NCI-H82 treated with DMSO at 0.1 percent for 48 hours (cell line): ENCODE results near the gene CFD.
"Not testable (repeated sequence)": the region's sequence is repeated elsewhere in the genome, so short reads cannot be mapped to it uniquely, and the experiment has no call there.

Experiments
- DNase-seq: peaks from one replicate; lab custom pipeline; 2025; ENCODE audit not compliant: unreplicated experiment; lab: John Stamatoyannopoulos, UW

Gene CFD

DNA sequence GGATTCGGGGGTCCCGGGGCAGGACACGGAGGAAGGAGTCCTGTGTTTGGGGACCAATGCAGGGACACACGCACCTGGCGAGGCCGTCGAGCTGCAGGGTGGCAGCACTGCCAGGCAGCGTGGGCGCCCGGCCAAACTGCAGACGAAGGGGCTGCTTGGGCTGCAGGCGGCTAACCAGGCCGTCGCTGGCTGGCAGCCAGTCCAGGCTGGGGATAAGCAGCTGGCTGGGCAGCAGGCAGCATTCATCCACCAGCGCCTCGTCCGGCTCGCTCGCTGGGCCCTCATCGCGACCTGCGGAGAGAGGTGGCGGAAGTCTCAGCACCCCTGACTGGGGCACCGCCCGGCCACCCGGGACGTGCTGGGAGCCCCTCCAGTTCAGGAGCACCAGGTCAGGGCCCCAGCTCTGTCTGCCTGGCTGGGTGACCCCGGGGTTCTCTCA is 11.5 kb downstream of the CFD start:
- no peak for DNase-seq

DNA sequence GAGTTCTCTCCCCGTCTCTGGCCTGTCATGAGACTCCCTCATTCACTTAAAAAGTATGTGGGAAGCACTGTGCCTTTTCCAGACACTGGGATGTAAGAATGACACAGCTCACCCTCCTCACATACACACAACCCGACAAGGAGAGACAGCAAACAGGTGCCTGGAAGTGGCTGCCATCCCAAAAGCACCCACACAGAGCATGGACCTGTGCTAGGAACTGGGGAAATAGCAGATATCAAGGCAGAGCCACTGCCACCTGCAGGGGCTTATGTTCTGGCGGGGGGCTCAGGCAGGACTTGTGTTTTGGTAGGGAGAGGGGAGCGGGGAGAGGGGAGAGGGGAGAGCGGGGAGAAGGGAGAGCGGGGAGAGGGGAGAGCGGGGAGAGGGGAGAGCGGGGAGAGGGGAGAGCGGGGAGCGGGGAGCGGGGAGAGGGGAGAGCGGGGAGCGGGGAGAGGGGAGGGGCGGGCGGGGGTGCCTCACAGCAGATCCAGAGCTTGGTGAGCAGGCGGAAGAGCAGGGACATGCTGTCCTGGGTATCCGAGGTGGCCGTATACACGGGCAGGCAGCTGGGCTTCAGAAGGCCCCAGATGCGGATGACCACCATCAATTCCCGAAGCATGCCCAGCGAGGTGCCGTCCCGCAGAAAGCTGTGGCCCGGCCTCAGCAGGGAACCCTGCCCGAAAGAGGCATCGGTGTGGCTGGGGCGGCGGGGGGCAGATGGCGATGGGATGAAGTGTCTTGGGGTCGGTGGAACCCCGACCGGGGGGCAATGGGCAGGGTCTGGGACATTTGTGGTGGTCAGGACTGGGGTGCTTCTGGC is 12.2 kb downstream of the CFD start:
- DNase-seq, result no peak

DNA sequence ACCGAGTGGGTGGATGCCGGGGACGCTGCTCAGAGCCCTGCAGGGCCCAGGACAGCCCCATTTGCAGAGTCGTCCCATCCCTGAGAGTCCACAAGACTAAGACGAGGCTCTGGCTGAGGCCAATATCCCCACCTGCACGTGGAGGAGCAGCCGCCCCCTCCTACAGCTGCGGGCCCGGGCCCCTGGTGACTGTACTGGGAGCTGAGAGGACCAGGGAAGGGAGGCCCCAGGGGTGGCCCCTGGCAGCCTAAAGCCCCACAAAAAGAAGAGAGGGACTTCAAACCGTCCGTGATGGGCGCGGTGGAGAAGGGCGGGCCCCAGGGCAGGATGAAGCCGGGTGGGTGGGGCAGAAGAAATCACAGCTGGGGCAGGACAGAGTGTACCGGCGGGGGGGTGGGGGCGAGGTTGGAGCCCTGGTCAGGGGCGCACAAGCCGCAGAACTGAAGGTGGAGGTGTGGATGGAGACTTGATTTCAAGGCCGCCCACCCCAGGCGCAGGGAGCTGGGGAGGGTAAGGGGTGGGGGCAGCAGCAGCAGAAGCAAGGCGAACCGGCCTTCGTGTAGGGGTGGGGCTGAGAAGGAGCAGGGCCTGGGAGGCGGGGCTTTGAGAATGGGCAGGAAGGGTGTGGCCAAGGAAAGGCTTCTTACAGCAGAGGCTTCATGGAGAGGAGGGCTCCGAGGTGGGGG is 12.9 kb downstream of the CFD start:
- DNase-seq, result peak; percentile 58

DNA sequence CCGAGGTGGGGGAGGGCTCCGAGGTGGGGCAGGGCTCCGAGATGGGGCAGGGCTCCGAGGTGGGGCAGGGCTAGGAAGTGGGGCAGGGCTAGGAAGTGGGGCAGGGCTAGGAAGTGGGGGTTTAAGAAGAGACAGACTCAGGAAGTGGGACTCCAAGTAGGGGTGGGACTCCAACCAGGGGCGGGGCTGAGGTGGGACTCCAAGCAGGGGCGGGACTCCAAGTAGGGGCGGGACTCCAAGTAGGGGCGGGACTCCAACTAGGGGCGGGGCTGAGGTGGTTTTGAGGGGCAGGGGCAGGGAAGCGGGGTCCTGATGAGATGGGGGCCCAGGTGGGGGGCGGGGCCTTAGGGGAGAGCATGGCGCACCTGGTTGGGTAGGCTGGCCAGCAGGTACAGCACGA is 13.6 kb downstream of the CFD start:
- peak; percentile 16 for DNase-seq

DNA sequence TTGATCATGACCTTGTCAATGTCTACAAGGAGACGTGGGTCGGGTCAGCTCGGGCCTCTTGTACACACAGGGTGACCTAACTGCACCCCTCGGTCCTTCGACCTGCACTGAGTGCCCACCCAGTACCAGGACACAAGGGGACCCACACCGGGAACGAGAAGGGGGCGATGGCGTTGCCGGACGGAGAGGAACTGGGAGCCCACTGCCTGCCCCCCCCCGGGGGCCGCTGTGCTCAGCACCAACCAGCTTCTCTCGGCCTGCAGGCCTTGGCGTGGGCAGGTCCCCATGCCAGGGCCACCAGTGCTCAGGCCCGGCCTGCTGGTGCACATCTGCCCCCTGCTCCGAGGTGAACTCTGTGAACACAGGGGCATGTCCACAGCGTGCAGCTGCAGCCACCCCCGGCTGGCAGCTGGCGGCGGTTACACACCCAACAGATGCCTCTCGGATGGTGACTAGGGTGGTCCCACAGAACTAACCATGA is 14.1 kb downstream of the CFD start:
- no peak for DNase-seq

DNA sequence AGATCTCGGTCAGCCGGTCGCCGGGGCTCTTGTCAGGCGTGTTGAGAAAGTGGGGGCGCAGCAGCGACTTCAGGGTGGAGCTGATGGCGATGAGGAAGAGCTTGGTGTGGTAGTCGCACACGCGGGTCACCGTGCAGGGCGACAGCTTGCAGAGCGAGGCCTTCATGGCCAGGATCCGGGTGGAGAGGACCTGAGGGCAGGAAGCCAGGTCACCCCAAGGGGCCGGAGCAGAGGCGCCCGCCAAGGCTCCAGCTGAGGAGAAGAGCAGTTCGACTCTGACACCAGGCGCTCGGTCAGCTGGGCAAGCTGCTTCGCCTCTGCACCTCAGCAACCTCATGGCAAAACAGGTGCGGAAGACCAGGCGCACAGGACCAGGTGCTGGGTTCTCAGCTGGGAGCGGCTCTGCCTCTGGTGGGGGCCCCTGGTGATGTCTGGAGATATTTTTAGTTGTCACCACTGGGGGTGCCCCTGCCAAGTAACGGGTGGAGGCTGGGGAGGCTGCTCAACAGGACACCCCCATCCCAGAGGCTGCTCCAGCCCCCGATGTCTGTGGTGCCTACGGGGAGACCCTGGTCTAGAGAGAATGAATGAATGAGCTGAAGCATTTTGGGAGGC is 15.9 kb downstream of the CFD start:
- no peak for DNase-seq

DNA sequence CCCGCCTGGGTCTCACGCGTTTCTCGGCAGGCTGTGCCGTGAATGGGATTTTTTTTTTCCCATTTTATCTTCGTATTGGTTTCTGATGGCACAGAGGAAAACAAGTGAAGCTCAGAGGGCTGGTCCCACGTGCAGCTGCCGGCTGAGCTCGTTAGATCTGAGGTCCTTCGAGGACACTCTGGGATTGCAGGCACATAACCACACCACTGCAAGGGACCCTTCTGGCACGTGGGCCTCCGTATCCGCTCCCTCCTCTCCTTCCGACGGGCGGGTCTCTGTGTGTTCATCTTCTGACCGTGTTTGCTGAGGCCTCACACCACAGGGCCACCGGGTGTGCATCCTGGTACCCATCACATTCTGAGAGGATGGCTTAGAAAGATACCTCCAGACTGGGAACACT is 16.6 kb downstream of the CFD start:
- no peak for DNase-seq

DNA sequence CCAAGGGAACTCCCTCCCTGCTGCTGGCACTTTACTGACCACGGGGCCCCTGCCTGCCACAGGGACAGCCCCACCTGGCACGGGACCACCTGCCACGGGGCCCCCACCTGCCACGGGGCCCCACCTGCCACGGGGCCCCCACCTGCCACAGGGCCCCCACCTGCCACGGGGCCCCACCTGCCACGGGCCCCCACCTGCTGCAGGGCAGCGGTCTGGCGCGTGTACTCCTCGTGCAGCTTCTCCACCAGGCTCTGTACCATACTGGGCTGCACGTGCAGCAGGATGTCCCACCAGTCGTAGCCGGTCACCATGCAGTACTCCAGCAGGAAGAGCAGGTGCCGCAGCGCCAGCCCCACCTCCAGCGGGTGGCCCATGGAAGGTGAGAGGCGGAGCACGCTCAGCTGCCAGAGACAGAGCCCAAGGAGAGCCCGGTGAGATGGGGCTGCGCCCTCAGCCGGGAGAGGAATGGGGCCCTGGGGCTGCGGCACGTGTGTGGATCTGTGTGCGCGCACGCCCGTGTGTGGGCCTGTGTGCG is 17.4 kb downstream of the CFD start:
- no peak for DNase-seq

DNA sequence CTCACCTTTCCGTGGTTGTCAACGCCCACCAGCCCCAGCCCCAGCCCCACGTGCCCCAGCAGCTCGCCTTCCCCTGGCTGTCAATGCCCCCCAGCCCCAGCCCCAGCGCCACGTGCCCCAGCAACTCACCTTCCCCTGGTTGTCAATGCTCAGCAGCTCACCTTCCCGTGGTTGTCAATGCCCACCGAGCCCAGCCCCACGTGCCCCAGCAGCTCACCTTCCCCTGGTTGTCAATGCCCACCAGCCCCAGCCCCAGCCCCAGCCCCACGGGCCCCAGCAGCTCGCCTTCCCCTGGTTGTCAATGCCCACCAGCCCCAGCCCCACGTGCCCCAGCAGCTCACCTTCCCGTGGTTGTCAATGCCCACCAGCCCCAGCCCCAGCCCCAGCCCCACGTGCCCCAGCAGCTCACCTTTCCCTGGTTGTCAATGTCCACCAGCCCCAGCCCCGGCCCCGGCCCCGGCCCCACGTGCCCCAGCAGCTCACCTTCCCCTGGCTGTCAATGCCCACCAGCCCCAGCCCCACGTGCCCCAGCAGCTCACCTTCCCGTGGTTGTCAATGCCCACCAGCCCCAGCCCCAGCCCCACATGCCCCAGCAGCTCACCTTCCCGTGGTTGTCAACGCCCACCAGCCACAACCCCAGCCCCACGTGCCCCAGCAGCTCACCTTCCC is 18.7 kb downstream of the CFD start:
- DNase-seq, result not testable (repeated sequence)

DNA sequence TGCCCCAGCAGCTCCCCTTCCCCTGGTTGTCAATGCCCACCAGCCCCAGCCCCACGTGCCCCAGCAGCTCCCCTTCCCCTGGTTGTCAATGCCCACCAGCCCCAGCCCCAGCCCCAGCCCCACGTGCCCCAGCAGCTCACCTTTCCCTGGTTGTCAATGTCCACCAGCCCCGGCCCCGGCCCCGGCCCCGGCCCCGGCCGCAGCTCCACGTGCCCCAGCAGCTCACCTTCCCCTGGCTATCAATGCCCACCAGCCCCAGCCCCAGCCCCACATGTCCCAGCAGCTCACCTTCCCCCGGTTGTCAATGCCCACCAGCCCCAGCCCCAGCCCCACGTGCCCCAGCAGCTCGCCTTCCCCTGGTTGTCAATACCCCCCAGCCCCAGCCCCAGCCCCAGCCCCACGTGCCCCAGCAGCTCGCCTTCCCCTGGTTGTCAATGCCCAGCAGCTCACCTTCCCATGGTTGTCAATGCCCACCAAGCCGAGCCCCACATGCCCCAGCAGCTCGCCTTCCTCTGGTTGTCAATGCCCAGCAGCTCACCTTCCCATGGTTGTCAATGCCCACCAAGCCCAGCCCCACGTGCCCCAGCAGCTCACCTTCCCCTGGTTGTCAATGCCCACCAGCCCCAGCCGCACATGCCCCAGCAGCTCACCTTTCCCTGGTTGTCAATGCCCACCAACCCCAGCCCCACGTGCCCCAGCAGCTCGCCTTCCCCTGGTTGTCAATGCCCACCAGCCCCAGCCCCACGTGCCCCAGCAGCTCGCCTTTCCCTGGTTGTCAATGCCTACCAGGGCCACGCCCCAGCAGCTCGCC is 19.5 kb downstream of the CFD start:
- not testable (repeated sequence) for DNase-seq

DNA sequence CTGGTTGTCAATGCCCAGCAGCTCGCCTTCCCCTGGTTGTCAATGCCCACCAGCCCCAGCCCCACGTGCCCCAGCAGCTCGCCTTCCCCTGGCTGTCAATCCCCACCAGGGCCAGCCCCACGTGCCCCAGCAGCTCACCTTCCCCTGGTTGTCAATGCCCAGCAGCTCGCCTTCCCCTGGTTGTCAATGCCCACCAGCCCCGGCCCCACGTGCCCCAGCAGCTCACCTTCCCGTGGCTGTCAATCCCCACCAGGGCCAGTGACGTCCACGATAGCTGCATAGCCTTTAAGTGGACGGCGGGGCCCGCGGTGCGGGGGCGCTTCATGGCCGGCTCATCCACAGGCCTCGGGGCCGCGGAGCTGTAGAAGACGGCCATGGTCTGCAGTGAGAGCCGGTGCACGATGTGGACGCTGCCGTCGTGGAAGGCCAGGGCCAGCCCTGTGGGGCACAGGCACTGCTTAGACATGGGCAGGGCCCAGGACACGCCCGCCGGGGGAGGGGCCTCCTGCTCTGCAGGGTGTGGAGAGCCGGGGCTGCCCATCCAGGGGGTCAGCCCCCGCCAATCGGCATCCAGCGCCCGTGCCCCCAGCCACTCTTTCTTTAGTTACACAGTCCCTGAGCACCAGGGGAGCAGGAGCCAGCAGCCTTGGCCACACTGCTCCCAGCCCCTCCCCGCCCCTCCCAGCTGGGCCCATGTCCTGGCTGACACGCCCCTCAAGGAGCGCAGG is 20.4 kb downstream of the CFD start:
- DNase-seq, result no peak

DNA sequence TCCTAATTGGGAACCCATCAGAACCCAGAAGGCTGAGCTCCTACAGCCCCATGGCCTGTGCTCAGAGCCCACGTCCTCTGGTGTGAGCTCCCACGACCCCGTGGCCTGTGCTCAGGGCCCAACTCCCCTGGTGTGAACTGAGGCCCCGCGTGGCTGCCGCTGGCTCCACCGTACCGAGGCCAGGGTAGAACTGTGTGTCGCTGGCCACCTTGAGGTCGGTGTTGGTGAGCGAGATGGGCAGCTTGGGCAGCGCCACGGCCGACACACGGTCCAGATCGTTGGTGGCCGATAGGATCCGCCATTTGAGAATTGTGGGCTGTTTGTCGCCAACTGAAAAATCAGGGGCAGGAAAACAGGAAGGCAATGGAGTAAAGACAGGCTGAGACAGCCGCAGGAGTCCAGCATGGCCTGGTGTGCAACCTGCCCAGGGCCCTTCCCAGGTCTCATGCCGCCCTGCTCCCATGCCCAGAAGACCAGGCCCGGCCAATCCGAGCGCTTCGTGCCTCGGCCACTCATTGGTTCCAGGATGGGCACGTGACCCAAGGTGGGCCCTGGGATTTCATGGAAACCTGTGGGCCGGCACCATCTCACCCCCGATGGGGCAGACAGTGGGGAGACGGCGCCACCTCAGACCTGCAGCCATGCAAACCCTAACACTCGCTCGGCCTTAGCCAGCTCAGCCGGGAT is 22.1 kb downstream of the CFD start:
- DNase-seq, result no peak

DNA sequence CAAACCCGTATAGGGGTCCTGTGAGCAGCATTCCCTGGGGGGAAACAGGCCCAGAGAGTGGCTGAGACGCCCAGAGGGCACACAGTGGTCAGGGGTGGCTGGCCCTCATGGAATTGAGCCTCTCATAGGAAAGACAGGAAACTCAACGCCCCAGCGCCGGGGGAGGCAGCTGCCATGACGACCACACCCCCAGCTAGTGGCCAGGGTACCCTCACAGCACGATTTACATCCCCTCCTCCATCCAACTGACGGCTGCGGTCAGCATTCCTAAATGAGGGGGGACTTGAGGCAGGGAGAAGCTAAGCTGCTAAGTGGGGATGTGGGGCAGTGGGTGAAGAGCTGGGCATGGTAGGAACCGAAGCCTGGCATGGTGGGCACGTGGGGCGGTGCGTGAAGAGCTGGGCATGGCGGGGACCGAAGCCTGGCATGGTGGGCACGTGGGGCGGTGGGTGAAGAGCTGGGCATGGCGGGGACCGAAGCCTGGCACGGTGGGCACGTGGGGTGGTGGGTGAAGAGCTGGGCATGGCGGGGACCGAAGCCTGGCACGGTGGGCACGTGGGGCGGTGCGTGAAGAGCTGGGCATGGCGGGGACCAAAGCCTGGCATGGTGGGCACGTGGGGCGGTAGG is 23.5 kb downstream of the CFD start:
- no peak for DNase-seq

DNA sequence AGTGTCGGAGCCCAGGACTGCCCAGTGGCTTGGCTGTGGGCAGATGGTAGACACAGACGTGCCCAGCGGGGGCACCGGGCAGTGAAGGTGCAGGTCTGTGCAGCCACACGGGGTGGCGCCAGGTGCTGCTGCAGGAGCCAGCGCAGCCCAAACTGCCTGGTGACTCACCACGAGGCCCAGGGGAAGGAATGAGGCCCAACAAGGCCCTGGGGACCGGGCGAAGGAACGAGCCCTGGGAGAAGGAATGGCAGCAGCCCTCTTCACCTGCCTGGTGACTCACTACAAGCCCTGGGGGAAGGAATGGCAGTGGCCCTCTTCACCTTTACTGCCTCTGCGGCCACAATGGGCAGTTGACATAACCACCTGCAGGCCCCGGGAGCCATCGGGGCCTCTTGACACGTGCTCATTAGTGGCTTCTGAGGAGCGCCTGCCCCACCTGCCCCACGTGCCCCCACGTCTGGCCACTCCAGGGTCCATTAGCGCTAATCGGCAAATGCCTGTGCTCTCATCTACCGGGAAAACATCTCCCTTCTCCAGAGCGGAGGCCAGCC is 24.3 kb downstream of the CFD start:
- no peak for DNase-seq

DNA sequence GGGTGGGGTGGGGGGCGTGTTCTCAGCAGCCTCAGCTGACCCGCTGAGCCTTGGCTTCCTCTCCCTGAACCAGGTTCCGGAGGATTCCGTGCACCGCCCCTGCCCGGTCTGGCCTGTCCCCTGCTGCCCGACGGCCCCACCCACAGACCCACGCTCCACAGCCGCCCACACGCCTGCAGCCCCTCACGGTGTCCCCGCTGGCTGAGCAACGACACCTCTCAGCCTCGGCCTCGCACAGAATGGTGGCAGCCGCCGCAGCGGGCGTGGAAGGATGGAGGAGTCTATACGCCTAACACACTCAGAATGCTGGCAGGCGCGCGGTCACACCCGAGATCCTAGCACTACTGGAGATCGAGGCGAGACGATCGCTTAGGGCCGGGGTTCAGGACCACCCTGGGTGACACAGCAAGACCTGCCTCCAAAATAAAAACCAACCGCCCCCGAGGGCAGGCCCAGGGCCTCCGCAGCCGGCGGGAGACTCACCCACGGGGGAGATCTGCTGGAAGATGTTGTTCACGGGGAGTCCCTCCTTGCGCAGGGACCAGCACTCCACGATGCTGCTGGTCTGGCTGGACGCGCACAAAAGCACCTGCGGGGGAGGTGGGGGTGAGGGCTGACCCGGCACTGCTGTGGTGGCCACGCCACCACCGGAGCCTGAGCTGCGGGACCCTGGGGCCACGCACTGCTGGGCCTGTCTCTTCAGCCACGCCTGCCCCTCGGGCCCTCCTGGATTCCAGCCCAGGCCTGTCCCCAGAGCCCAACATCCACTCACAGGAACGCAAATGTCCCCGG is 25.2 kb downstream of the CFD start:
- no peak for DNase-seq

DNA sequence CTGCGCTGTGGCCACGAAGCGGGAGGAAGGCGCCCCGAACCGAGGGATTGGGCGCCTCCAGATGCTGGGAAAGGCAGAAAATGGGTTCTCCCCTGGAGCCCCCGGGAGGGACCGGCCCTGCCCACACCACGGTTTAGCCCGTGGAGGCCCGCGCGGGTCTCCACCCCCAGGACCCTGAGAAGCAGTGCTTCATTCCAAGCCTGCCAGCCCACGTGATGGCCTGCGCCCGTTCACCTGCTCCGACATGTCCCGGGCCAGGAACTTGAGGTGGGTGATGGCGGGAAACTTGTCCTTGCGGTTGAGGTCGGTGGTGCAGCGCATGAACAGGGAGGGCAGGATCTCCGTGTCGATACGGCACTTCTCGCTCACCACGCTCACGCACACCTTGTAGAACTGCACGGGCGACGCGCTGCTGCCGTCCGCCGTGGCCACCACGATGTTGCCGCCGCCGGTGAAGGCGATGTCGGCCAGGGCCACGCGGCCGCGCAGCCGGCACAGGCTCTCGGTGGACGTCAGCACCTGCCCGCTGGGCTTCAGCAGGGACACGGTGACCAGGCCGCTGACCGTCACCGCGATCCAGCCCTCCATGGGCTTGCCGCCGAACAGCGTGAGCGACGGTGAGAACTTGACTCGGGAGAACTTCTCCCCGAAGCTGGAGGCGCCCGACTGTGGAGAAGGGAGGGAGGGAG is 26.2 kb downstream of the CFD start:
- no peak for DNase-seq

DNA sequence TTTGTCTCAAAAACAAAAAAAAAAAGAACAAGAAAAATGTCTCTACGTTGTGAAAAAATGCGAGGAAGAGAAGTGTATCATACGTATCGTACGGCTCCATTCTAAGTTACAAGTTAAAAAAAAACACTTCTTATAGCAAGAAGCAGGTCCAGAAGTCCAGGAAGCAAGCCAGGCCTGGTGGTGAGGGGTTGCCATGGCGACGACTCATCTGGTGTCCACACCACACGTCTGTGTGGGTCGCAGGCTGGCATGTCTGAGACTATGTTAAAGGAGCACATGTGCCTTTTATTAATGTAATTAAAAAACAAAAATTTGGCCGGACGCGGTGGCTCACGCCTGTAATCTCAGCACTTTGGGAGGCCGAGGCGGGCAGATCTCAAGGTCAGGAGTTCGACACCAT is 27.6 kb downstream of the CFD start:
- DNase-seq, result no peak
